Osteoblast (primary cell): ENCODE results near the gene DHRS1. TPM values are rescaled to one million over a fixed set of nuclear protein-coding genes. Genes with fewer than 3 reads are reported as not detected.

Source experiments
- DNase-seq: peaks from one replicate; pipeline ENCODE4 v3.0.0; 2011; ENCODE audit warnings: low spot score, mixed read lengths; ENCODE audit not compliant: insufficient read length; ENCODE audit errors: missing footprints
- H2AFZ ChIP-seq: 2 replicates; pipeline ENCODE4 v1.6.0; 2011; ENCODE audit warnings: mild to moderate bottlenecking, low read length
- H3K27ac ChIP-seq: 2 replicates; pipeline ENCODE4 v1.5.1; 2011; ENCODE audit warnings: mild to moderate bottlenecking, low read depth, low read length, moderate library complexity
- H3K27me3 ChIP-seq: 2 replicates; pipeline ENCODE4 v1.6.0; 2012; ENCODE audit warnings: mild to moderate bottlenecking, control low read depth, inconsistent platforms, low read length, moderate library complexity; ENCODE audit not compliant: insufficient read depth
- H3K36me3 ChIP-seq: 2 replicates; pipeline ENCODE4 v1.5.1; 2011; ENCODE audit warnings: mild to moderate bottlenecking, low read length, control low read depth, moderate library complexity; ENCODE audit not compliant: insufficient read depth
- H3K4me1 ChIP-seq: 2 replicates; pipeline ENCODE4 v1.5.1; 2011; ENCODE audit warnings: mild to moderate bottlenecking, low read length, control low read depth, moderate library complexity; ENCODE audit not compliant: insufficient read depth
- H3K4me2 ChIP-seq: 2 replicates; pipeline ENCODE4 v1.6.0; 2011; ENCODE audit warnings: mild to moderate bottlenecking, low read length; ENCODE audit not compliant: insufficient read depth
- H3K4me3 ChIP-seq: fragments of 200-600 bp; sonication (generic); 3 replicates; pipeline ENCODE4 v1.5.1; 2012; ENCODE audit warnings: mild to moderate bottlenecking, low read length, inconsistent platforms; ENCODE audit not compliant: insufficient read depth
- H3K79me2 ChIP-seq: 2 replicates; pipeline ENCODE4 v1.6.0; 2012; ENCODE audit warnings: mild to moderate bottlenecking, low read length, control low read depth, inconsistent platforms; ENCODE audit not compliant: insufficient read depth
- H3K9me3 ChIP-seq: 2 replicates; pipeline ENCODE4 v1.5.1; 2011; ENCODE audit warnings: low read depth, low read length, control low read depth
- H4K20me1 ChIP-seq: 2 replicates; pipeline ENCODE4 v1.6.0; 2012; ENCODE audit warnings: mild to moderate bottlenecking, low read length, control low read depth; ENCODE audit not compliant: insufficient read depth
- CTCF ChIP-seq: IDR thresholded peaks from 2 replicates; pipeline ENCODE4 v1.5.1; 2011; ENCODE audit warnings: mild to moderate bottlenecking, low read depth, low read length, moderate library complexity; ENCODE audit errors: extremely low read depth
- total RNA-seq: library from RNA; depleted of rRNA; stranded (reverse); fragments of >200 nt; gene quantifications from 2 replicates; pipeline ENCODE4 v1.2.3, GENCODE V29; 2012

The DHRS1 gene
- total RNA-seq, 1 donor, result 9.8 TPM

GRCh38 chr14:24256960-24257359 lies 42.6 kb downstream of the DHRS1 start:
- Histone ChIP-seq H3K9me3 (no peaks in the 10 kb centered on the region), H3K4me3 (no peak overlapping the region), H2AFZ (no peak overlapping the region), H3K4me2 (no peak overlapping the region), H3K27me3 (no peaks in the 10 kb centered on the region), H3K79me2 (no peaks in the 10 kb centered on the region), H3K4me1 (peaks cover 2% of the 10 kb centered on the region), H4K20me1 (no peaks in the 10 kb centered on the region), H3K36me3 (no peaks in the 10 kb centered on the region), H3K27ac (no peak overlapping the region)
- DNase-seq, result no peak
- TF ChIP-seq CTCF, result no peak

- no peak for DNase-seq
- H3K9me3 ChIP-seq, result no peaks in the 10 kb centered on the region
- H3K27me3 ChIP-seq, result no peaks in the 10 kb centered on the region
- H3K27ac ChIP-seq, result no peak overlapping the region
- no peaks in the 10 kb centered on the region for H3K36me3 ChIP-seq
- no peaks in the 10 kb centered on the region for H3K79me2 ChIP-seq
- peaks cover 8% of the 10 kb centered on the region for H3K4me1 ChIP-seq
- H4K20me1 ChIP-seq, result no peaks in the 10 kb centered on the region
- no peak overlapping the region for H2AFZ ChIP-seq
- no peak overlapping the region for H3K4me3 ChIP-seq
- no peak for TF ChIP-seq CTCF
- no peak overlapping the region for H3K4me2 ChIP-seq
These were observed 43.5 kb downstream of the DHRS1 start for GRCh38 chr14:24255931-24256711.

GRCh38 chr14:24255438-24255837 lies 44.1 kb downstream of the DHRS1 start:
- Histone ChIP-seq H3K9me3 (no peaks in the 10 kb centered on the region), H3K4me1 (peaks cover 8% of the 10 kb centered on the region), H3K4me3 (no peak overlapping the region), H4K20me1 (no peaks in the 10 kb centered on the region), H3K79me2 (no peaks in the 10 kb centered on the region), H3K27ac (no peak overlapping the region), H3K36me3 (no peaks in the 10 kb centered on the region), H3K4me2 (no peak overlapping the region), H3K27me3 (no peaks in the 10 kb centered on the region), H2AFZ (no peak overlapping the region)
- DNase-seq, result no peak
- TF ChIP-seq CTCF, result no peak

GRCh38 chr14:24254630-24255392 lies 44.8 kb downstream of the DHRS1 start:
- Histone ChIP-seq H4K20me1 (no peaks in the 10 kb centered on the region), H3K4me1 (peaks cover 8% of the 10 kb centered on the region), H3K9me3 (no peaks in the 10 kb centered on the region), H3K36me3 (no peaks in the 10 kb centered on the region), H3K27ac (no peak overlapping the region), H3K27me3 (no peaks in the 10 kb centered on the region), H2AFZ (no peak overlapping the region), H3K79me2 (no peaks in the 10 kb centered on the region), H3K4me3 (no peak overlapping the region), H3K4me2 (no peak overlapping the region)
- DNase-seq, result peak; percentile 75
- TF ChIP-seq CTCF, result no peak
